Prostate gland (tissue), 2 donors: Measurements from ENCODE around the gene LHB. TPM values are rescaled to one million over a fixed set of nuclear protein-coding genes. Genes with fewer than 3 reads are reported as not detected.
A peak's percentile ranks its signal among the peaks of the same experiment; 100 is the strongest.

Source experiments
- DNase-seq: peaks from one replicate; pipeline ENCODE4 v3.0.0-alpha.2; 2019; ENCODE audit warnings: low spot score
- H3K27ac ChIP-seq, 2 donors: fragments of 200-600 bp; sonication (generic); 2 replicates each; pipeline ENCODE4 v1.5.1; 2017 to 2019
- H3K27me3 ChIP-seq: fragments of 200-600 bp; sonication (generic); replicated peaks from 2 replicates; pipeline ENCODE4 v1.5.1; 2019; ENCODE audit not compliant: insufficient read depth
- H3K36me3 ChIP-seq, 2 donors: fragments of 200-600 bp; sonication (generic); 1 replicate in 1 of 2; 2 replicates in 1 of 2; pipeline versions ENCODE4 v1.5.1 to v1.8.1; 2017 to 2019
- H3K4me1 ChIP-seq: fragments of 200-600 bp; sonication (generic); replicated peaks from 2 replicates; pipeline ENCODE4 v1.5.1; 2019
- H3K4me3 ChIP-seq, 2 donors: fragments of 200-600 bp; sonication (generic); 2 replicates each; pipeline ENCODE4 v1.5.1; 2017 to 2019
- H3K9me3 ChIP-seq: fragments of 200-600 bp; sonication (generic); 2 replicates; pipeline ENCODE4 v1.5.1; 2017
- POLR2A ChIP-seq: fragments of 450-650 bp; IDR thresholded peaks from one replicate; pipeline ENCODE4 v1.6.1; 2016; ENCODE audit warnings: antibody characterized with exemption, mild to moderate bottlenecking
- POLR2AphosphoS5 ChIP-seq: sonication (generic); formaldehyde crosslinking; IDR thresholded peaks from one replicate; pipeline ENCODE4 v1.6.1; 2017; ENCODE audit warnings: antibody characterized with exemption
- WGBS: methylation state at CpG from one replicate; pipeline ENCODE4 v1.1.5; 2018; 5-methylcytosine and 5-hydroxymethylcytosine counted together
- intact Hi-C: fragments of 100-400 bp; cut with DNase I; formaldehyde crosslinking; loops from one replicate; pipeline ENCODE4 v1.14.2; 2022
- microRNA-seq: library from miRNA; unstranded; fragments of <30 nt; microRNA quantifications from one replicate; pipeline ENCODE4, GENCODE V29; 2016
- small RNA-seq, 2 donors: library from RNA; depleted of rRNA; stranded (forward); fragments of <200 nt; gene quantifications; one replicate each; pipeline ENCODE3, GENCODE V24; 2016
- total RNA-seq, 2 donors: library from RNA; depleted of rRNA; stranded (reverse); fragments of >200 nt; gene quantifications; one replicate each; pipeline ENCODE4 v1.1.0, GENCODE V29; 2016
- TF ChIP-seq, protein P1 (sequence below), 4 experiments: fragments of 200-600 bp in 2 of 4; fragments of 450-650 bp in 2 of 4; sonication (generic) in 2 of 4; IDR thresholded peaks; 1 replicate in 3 of 4; 2 replicates in 1 of 4; pipeline ENCODE4 v1.5.1; 2016 to 2019; ENCODE audit warnings: antibody characterized with exemption in 4 of 4, mild to moderate bottlenecking in 2 of 4, moderate library complexity in 2 of 4

The LHB gene
- total RNA-seq, 2 donors from 2014 or later, result 5.2 TPM; not detected in 1

DNA sequence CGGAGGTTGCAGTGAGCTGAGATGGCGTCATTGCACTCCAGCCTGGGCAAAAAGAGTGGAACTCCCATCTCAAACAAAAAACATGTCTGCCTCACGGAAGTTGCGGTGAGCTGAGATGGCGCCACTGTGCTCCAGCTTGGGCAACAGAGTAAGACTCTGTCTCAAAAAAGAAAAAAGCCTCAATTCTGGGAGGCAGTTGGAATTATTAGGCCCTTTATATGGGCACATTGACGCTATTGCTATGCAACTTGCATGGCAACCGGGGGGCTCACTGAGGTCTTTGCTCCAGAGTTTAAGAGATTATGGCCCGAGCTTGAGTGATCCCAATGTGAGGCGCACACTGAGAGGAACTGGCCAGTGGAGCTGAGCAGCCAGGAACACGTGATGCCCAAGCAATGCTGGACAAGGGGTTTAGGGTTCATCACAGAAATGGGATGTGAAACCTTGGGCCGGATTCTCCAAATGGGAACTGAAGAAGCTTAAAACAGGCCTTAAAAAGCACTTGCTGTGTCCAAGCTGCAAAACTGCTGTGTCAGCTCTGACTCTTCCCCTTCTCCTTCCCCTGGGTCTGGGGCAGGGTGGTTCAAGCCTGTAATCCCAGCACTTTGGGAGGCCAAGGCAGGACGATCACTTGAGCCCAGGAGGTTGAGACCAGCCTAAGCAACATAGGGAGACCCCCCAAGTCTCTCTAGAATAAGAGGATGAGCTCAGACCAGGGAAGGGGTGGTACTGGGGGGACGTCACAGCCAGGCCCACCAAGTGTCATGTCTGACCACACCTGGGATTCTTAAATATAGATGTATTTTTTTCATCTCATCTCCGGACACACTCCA, 49.3 kb downstream of the LHB start:
- no peak for TF ChIP-seq POLR2A
- TF ChIP-seq POLR2AphosphoS5, result no peak
- TF ChIP-seq, protein P1, sequence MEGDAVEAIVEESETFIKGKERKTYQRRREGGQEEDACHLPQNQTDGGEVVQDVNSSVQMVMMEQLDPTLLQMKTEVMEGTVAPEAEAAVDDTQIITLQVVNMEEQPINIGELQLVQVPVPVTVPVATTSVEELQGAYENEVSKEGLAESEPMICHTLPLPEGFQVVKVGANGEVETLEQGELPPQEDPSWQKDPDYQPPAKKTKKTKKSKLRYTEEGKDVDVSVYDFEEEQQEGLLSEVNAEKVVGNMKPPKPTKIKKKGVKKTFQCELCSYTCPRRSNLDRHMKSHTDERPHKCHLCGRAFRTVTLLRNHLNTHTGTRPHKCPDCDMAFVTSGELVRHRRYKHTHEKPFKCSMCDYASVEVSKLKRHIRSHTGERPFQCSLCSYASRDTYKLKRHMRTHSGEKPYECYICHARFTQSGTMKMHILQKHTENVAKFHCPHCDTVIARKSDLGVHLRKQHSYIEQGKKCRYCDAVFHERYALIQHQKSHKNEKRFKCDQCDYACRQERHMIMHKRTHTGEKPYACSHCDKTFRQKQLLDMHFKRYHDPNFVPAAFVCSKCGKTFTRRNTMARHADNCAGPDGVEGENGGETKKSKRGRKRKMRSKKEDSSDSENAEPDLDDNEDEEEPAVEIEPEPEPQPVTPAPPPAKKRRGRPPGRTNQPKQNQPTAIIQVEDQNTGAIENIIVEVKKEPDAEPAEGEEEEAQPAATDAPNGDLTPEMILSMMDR (IDR thresholded peaks at IDR 0.05), result no peak
- Histone ChIP-seq H3K4me3 (no peak overlapping the region), H3K27me3 (no peaks in the 10 kb centered on the region), H3K36me3 (peaks cover 0 to 5% of the 10 kb centered on the region in 2 donors), H3K27ac (peak overlapping the region in 1 of 2 donors; percentile 93), H3K9me3 (no peaks in the 10 kb centered on the region), H3K4me1 (peaks cover 7% of the 10 kb centered on the region)
- no peak for DNase-seq
- WGBS, result 75% methylated on average over 14 of the region's 14 CpGs
- intact Hi-C loops, result loop anchor here (10.0 kb wide), 1 partner anchor 323 kb away; the partner anchor contains the start of gene CA11

DNA sequence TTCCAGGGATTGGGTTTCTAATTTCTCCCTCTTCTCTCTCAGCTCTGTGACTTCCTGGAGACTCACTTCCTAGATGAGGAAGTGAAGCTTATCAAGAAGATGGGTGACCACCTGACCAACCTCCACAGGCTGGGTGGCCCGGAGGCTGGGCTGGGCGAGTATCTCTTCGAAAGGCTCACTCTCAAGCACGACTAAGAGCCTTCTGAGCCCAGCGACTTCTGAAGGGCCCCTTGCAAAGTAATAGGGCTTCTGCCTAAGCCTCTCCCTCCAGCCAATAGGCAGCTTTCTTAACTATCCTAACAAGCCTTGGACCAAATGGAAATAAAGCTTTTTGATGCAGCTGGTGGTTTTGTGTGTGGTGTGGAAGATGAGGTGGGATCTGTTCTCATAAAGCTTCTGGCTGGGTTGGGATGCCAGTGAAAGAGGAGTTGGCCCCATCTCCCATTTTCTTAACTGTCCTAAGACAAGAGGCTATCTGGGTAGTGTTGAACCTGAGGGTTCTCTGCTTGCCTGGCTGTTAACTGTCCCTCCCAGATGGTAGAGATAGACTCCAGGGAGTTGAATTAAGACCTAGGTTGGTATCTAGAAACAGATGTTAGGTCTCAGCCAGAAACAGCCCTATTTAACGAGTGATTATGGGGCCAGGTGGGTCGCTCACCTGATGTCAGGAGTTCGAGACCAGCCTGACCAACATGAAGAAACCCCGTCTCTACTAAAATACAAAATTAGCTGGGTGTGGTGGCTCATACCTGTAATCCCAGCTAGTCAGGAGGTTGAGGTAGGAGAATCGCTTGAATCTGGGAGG, 50.1 kb downstream of the LHB start:
- 85% methylated on average over 10 of the region's 10 CpGs for WGBS
- Histone ChIP-seq H3K27ac (peak overlapping the region; percentile 93 to 95), H3K4me3 (peak overlapping the region; percentile 69 to 86), H3K4me1 (peaks cover 7% of the 10 kb centered on the region), H3K9me3 (no peaks in the 10 kb centered on the region), H3K36me3 (peaks cover 0 to 5% of the 10 kb centered on the region in 2 donors), H3K27me3 (no peaks in the 10 kb centered on the region)
- TF ChIP-seq POLR2AphosphoS5, result no peak
- TF ChIP-seq, protein P1 (IDR thresholded peaks at IDR 0.05), result no peak
- TF ChIP-seq POLR2A, result no peak
- intact Hi-C loops, result loop anchor here (10.0 kb wide), 1 partner anchor 322 kb away; the partner anchor contains the start of gene CA11
- no peak for DNase-seq

Small RNA genes lying within 50 kb of the gene (microRNA-seq; reads per million reads assigned to microRNA genes)
- not detected for gene MIR6798

Small RNA genes lying within 50 kb of the gene (small RNA-seq; reads per million reads assigned to genes)
- 0 reads per million in 2 donors for gene MIR6798

Other genes starting within 250 kb of the LHB start
- gene BCAT2, start 206.1 kb downstream of the LHB start, total RNA-seq, result 10 to 100 TPM; 71.8 to 92.0 TPM
- gene HSD17B14, start 180.6 kb downstream of the LHB start, total RNA-seq, result 10 to 100 TPM; 11.0 to 11.2 TPM
- gene PLEKHA4, start 148.5 kb downstream of the LHB start, total RNA-seq, result 10 to 100 TPM in 1 of 2 donors, 1 to 10 TPM in 1; 9.4 to 22.9 TPM
- 10 to 100 TPM; 35.1 to 49.0 TPM for gene PPP1R15A, start 144.7 kb downstream of the LHB start, total RNA-seq
- gene TULP2, start 118.3 kb downstream of the LHB start, total RNA-seq, result 10 to 100 TPM in 1 of 2 donors, not detected in 1; 10.7 TPM
- gene NUCB1, start 116.8 kb downstream of the LHB start, total RNA-seq, result 100 to 1,000 TPM; 432 to 441 TPM
- 10 to 100 TPM in 1 of 2 donors, 1 to 10 TPM in 1; 4.6 to 12.6 TPM for gene DHDH, start 83.4 kb downstream of the LHB start, total RNA-seq
- gene BAX, start 62.2 kb downstream of the LHB start, total RNA-seq, result 10 to 100 TPM; 52.1 to 62.3 TPM
- gene FTL, start 51.8 kb downstream of the LHB start, total RNA-seq, result 1,000 to 10,000 TPM; 1,764 to 2,124 TPM
- 10 to 100 TPM; 47.3 to 52.0 TPM for gene GYS1, start 23.8 kb downstream of the LHB start, total RNA-seq
- 100 to 1,000 TPM; 110 to 126 TPM for gene RUVBL2, start 23.2 kb downstream of the LHB start, total RNA-seq
- gene CGB3, start 7.2 kb upstream of the LHB start, total RNA-seq, result not detected
- not detected for gene CGB2, start 14.8 kb upstream of the LHB start, total RNA-seq
- not detected for gene CGB1, start 19.8 kb upstream of the LHB start, total RNA-seq
- not detected for gene CGB5, start 26.8 kb upstream of the LHB start, total RNA-seq
- not detected for gene CGB8, start 32.0 kb upstream of the LHB start, total RNA-seq
- gene CGB7, start 40.7 kb upstream of the LHB start, total RNA-seq, result 1 to 10 TPM; 2.0 to 2.1 TPM
- 10 to 100 TPM in 1 of 2 donors, 1 to 10 TPM in 1; 7.0 to 24.4 TPM for gene NTF4, start 47.7 kb upstream of the LHB start, total RNA-seq
- gene KCNA7, start 55.6 kb upstream of the LHB start, total RNA-seq, result not detected
- 100 to 1,000 TPM; 318 to 391 TPM for gene SNRNP70, start 68.4 kb upstream of the LHB start, total RNA-seq
- 10 to 100 TPM; 31.2 to 64.3 TPM for gene LIN7B, start 97.3 kb upstream of the LHB start, total RNA-seq
- gene C19orf73, start 102.1 kb upstream of the LHB start, total RNA-seq, result 10 to 100 TPM in 1 of 2 donors, 1 to 10 TPM in 1; 2.2 to 11.1 TPM
- 10 to 100 TPM; 12.3 to 18.2 TPM for gene PPFIA3, start 102.5 kb upstream of the LHB start, total RNA-seq
- gene HRC, start 138.3 kb upstream of the LHB start, total RNA-seq, result 1 to 10 TPM; 3.8 to 6.7 TPM
- 100 to 1,000 TPM in 1 of 2 donors, 10 to 100 TPM in 1; 99.0 to 126 TPM for gene TRPM4, start 140.7 kb upstream of the LHB start, total RNA-seq